Naive thymus-derived CD4-positive, alpha-beta T cell (primary cell): ENCODE measurements around the gene ARL16. TPM values are rescaled to one million over a fixed set of nuclear protein-coding genes. Genes with fewer than 3 reads are reported as not detected.

Experiments used
- ATAC-seq: fragments of 150-1000 bp; cut with Tn5 transposase; 2 replicates; pipeline ENCODE4 v1.10.0; 2021; ENCODE audit warnings: mild to moderate bottlenecking, moderate library complexity
- CTCF ChIA-PET: fragments of 350-600 bp; sonication (Branson Sonifier 250); formaldehyde crosslinking; loops from one replicate; lab custom pipeline; 2021; ENCODE audit warnings: antibody characterized with exemption; lab: Charles Lee
- POLR2A ChIA-PET: fragments of 350-600 bp; sonication (Branson Sonifier 250); formaldehyde crosslinking; loops from one replicate; lab custom pipeline; 2021; ENCODE audit warnings: antibody characterized with exemption, inconsistent platforms; lab: Charles Lee
- DNase-seq, 9 donors: peaks; one replicate each; pipeline versions ENCODE4 v3.0.0 to v3.0.0-alpha.2; 2020 to 2022; ENCODE audit warnings: mixed read lengths in 1 of 9
- H3K27ac ChIP-seq: one replicate; pipeline ENCODE4 v1.7.0; 2013; ENCODE audit warnings: mild to moderate bottlenecking, low read depth, low read length, moderate library complexity
- H3K27me3 ChIP-seq, 2 donors: one replicate each; pipeline ENCODE4 v1.7.0; 2013; ENCODE audit warnings: low read length in 2 of 2, mild to moderate bottlenecking in 2 of 2, moderate library complexity in 2 of 2; ENCODE audit not compliant: control insufficient read depth in 2 of 2, insufficient read depth in 2 of 2
- H3K36me3 ChIP-seq, 3 experiments: 1 replicate in 2 of 3; 2 replicates in 1 of 3; pipeline ENCODE4 v1.7.0; 2013; ENCODE audit warnings: low read length in 3 of 3, mild to moderate bottlenecking in 3 of 3, moderate library complexity in 1 of 3; ENCODE audit not compliant: insufficient read depth in 3 of 3, control insufficient read depth in 2 of 3
- H3K4me1 ChIP-seq, 2 donors: one replicate each; pipeline ENCODE4 v1.7.0; 2013; ENCODE audit warnings: low read length in 2 of 2, mild to moderate bottlenecking in 2 of 2, moderate library complexity in 1 of 2; ENCODE audit not compliant: control insufficient read depth in 2 of 2, insufficient read depth in 2 of 2
- H3K4me3 ChIP-seq: 2 replicates; pipeline ENCODE4 v1.7.0; 2013; ENCODE audit warnings: mild to moderate bottlenecking, low read length
- H3K9me3 ChIP-seq, 3 experiments: 1 replicate in 2 of 3; 2 replicates in 1 of 3; pipeline ENCODE4 v1.7.0; 2013; ENCODE audit warnings: low read length in 3 of 3; ENCODE audit not compliant: control insufficient read depth in 2 of 3
- H3K27ac Mint-ChIP-seq, 9 donors: one replicate each; pipeline ENCODE4 v1.8.0; 2020 to 2022; ENCODE audit warnings: mixed read lengths in 9 of 9, mild to moderate bottlenecking in 8 of 9, moderate library complexity in 5 of 9, inconsistent platforms in 2 of 9
- H3K27me3 Mint-ChIP-seq, 5 donors: one replicate each; pipeline ENCODE4 v1.8.0; 2021 to 2022; ENCODE audit warnings: mixed read lengths in 5 of 5, mild to moderate bottlenecking in 1 of 5
- H3K36me3 Mint-ChIP-seq, 5 donors: one replicate each; pipeline ENCODE4 v1.8.0; 2020 to 2022; ENCODE audit warnings: mixed read lengths in 5 of 5, mild to moderate bottlenecking in 3 of 5, inconsistent platforms in 1 of 5
- H3K4me1 Mint-ChIP-seq, 7 donors: one replicate each; pipeline ENCODE4 v1.8.0; 2020 to 2022; ENCODE audit warnings: mixed read lengths in 7 of 7, mild to moderate bottlenecking in 3 of 7, inconsistent platforms in 1 of 7
- H3K4me3 Mint-ChIP-seq, 10 donors: one replicate each; pipeline ENCODE4 v1.8.0; 2020 to 2022; ENCODE audit warnings: mild to moderate bottlenecking in 10 of 10, mixed read lengths in 10 of 10, moderate library complexity in 6 of 10, inconsistent platforms in 2 of 10
- H3K9me3 Mint-ChIP-seq, 11 donors: one replicate each; pipeline ENCODE4 v1.8.0; 2020 to 2022; ENCODE audit warnings: mixed read lengths in 11 of 11, mild to moderate bottlenecking in 4 of 11, inconsistent platforms in 1 of 11, moderate library complexity in 1 of 11
- intact Hi-C, 2 donors: fragments of 100-400 bp; cut with micrococcal nuclease; formaldehyde crosslinking; loops; one replicate each; pipeline ENCODE4 v1.15.1; 2023
- polyA plus RNA-seq, 2 donors: library from polyadenylated mRNA; unstranded; fragments of 300-500 nt; fragmentation: Illumina TruSeq; gene quantifications; one replicate each; pipeline ENCODE4 v1.2.3, GENCODE V29; 2021
- total RNA-seq, 6 experiments: library from RNA in 5 of 6; stranded (reverse) in 5 of 6; gene quantifications; 1 replicate in 5 of 6; 2 replicates in 1 of 6; pipeline ENCODE4 v1.2.3 and lab custom pipeline; 2021 to 2026

The ARL16 gene
- total and polyA plus RNA-seq, 7 experiments from 2014 or later = 12.0 to 35.3 (median 30.5) TPM

GRCh38 chr17:81660441-81660840, 23.2 kb downstream of the ARL16 start:
- peaks cover 22 to 28% of the 10 kb centered on the region in 2 donors for H3K4me1 ChIP-seq
- H3K9me3 ChIP-seq = no peaks in the 10 kb centered on the region
- Mint-ChIP-seq H3K4me1 (peaks cover 0 to 43% (median 27%) of the 10 kb centered on the region in 7 donors), H3K36me3 (peaks cover 0 to 2% (median 0%) of the 10 kb centered on the region in 5 donors), H3K27ac (peak overlapping the region in 2 of 9 donors; percentile 28 to 84), H3K27me3 (no peaks in the 10 kb centered on the region), H3K4me3 (no peak overlapping the region), H3K9me3 (no peaks in the 10 kb centered on the region)
- ChIA-PET POLR2A (interaction anchor here (1.0 to 1.2 kb wide), 2 partner anchors 29 to 175 kb away, joined by 3 to 5 read pairs; no protein-coding TSS in a partner anchor), CTCF (no interaction called here)
- intact Hi-C loops = no loop called here
- no peak overlapping the region for H3K4me3 ChIP-seq
- no peak overlapping the region for H3K27ac ChIP-seq
- H3K27me3 ChIP-seq = no peaks in the 10 kb centered on the region
- DNase-seq (no peak), ATAC-seq (no peak)
- H3K36me3 ChIP-seq = peaks cover 0 to 6% (median 3%) of the 10 kb centered on the region in 3 experiments

DNA sequence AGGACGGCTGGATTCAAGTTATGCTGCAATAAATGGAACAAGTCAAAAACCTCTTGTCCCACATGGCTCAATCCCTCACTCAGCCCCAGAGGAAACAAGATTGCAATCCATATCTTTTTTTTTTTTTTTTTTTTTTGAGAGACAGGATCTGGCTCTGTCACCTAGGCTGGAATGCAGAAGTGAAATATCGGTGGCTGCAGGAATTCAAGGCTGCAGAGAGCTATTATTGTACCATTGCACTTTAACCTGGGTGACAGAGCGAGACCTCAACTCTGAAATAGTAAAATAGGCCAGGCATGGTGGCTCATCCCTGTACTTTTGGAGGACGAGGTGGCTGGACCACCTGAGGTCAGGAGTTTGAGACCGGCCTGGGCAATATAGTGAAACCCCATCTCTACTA, 24.6 kb downstream of the ARL16 start:
- ATAC-seq (no peak), DNase-seq (no peak)
- POLR2A ChIA-PET = no interaction called here
- no peaks in the 10 kb centered on the region for H3K36me3 ChIP-seq
- Mint-ChIP-seq H3K9me3 (no peaks in the 10 kb centered on the region), H3K27ac (no peak overlapping the region), H3K36me3 (peaks cover 0 to 2% (median 0%) of the 10 kb centered on the region in 5 donors), H3K4me1 (peaks cover 1 to 35% (median 23%) of the 10 kb centered on the region in 7 donors), H3K4me3 (no peak overlapping the region), H3K27me3 (no peaks in the 10 kb centered on the region)
- H3K27ac ChIP-seq = no peak overlapping the region
- H3K4me1 ChIP-seq = peaks cover 15 to 19% of the 10 kb centered on the region in 2 donors
- CTCF ChIA-PET = no interaction called here
- no peaks in the 10 kb centered on the region for H3K27me3 ChIP-seq
- no peaks in the 10 kb centered on the region for H3K9me3 ChIP-seq
- intact Hi-C loops = no loop called here
- H3K4me3 ChIP-seq = no peak overlapping the region

DNA sequence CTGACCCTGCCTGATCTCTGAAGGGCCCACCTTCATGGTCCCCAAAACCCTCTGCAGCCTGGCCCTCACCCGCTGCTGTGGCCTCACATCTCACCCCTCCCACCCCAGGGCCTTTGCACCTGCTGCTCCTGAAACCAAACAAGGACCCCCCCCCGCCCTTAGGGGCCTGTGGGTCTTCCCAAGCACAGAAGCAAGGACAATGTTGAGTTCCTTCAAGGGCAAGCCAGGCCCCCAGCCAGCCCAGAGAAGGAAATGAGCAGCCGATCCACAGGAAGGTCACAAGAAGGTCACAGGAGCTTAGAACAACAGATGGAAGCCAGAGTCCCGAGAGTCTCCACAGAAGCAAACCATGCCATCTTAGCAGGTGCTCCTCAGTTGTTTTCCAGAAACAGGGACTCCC, 26.8 kb downstream of the ARL16 start:
- Histone ChIP-seq H3K27ac (no peak overlapping the region), H3K9me3 (no peaks in the 10 kb centered on the region), H3K4me3 (no peak overlapping the region), H3K36me3 (no peaks in the 10 kb centered on the region), H3K27me3 (peaks cover 0 to 4% of the 10 kb centered on the region in 2 donors), H3K4me1 (peaks cover under 1 to 5% of the 10 kb centered on the region in 2 donors)
- Mint-ChIP-seq H3K27me3 (peaks cover 0 to 5% (median 2%) of the 10 kb centered on the region in 5 donors), H3K36me3 (peaks cover 0 to 4% (median 0%) of the 10 kb centered on the region in 5 donors), H3K4me1 (peaks cover 5 to 37% (median 23%) of the 10 kb centered on the region in 7 donors), H3K9me3 (no peaks in the 10 kb centered on the region), H3K4me3 (peak overlapping the region in 1 of 10 donors; percentile 41), H3K27ac (peak overlapping the region in 2 of 9 donors; percentile 14 to 57)
- ATAC-seq (no peak), DNase-seq (no peak)
- POLR2A ChIA-PET = interaction anchor here (0.7 to 1.1 kb wide), 4 partner anchors 9 to 274 kb away, joined by 3 to 4 read pairs (median 3); partner anchors contain the start of genes ARL16 and HGS
- intact Hi-C loops = no loop called here
- CTCF ChIA-PET = no interaction called here

GRCh38 chr17:81656118-81656743, 27.4 kb downstream of the ARL16 start, which contains the start of gene PDE6G:
Gene PDE6G, minus strand, starts transcription at chr17:81656542. Its CDS starts 3,237 bp downstream, at chr17:81653305.
- Mint-ChIP-seq H3K36me3 (peaks cover 0 to 6% (median 0%) of the 10 kb centered on the region in 5 donors), H3K27ac (peak within 1 kb of the TSS in 2 of 9 donors; percentile 14 to 57), H3K27me3 (peaks cover 0 to 8% (median 5%) of the 10 kb centered on the region in 5 donors), H3K4me3 (peak within 1 kb of the TSS in 1 of 10 donors; percentile 41), H3K4me1 (peaks cover 8 to 37% (median 25%) of the 10 kb centered on the region in 7 donors), H3K9me3 (no peaks in the 10 kb centered on the region)
- ATAC-seq (no peak), DNase-seq (no peak)
- Histone ChIP-seq H3K36me3 (no peaks in the 10 kb centered on the region), H3K4me3 (no peak within 1 kb of the TSS), H3K27ac (no peak within 1 kb of the TSS), H3K27me3 (peaks cover 0 to 4% of the 10 kb centered on the region in 2 donors), H3K4me1 (peaks cover 0 to 5% of the 10 kb centered on the region in 2 donors), H3K9me3 (no peaks in the 10 kb centered on the region)
- ChIA-PET CTCF (no interaction called here), POLR2A (interaction anchor here (0.7 to 1.1 kb wide), 3 partner anchors 27 to 274 kb away, joined by 3 to 4 read pairs (median 3); partner anchors contain the start of genes ARL16 and HGS)
- intact Hi-C loops = no loop called here

GRCh38 chr17:81655378-81656117, 28.0 kb downstream of the ARL16 start:
- Mint-ChIP-seq H3K27ac (no peak overlapping the region), H3K9me3 (no peaks in the 10 kb centered on the region), H3K4me3 (no peak overlapping the region), H3K4me1 (peaks cover 8 to 32% (median 22%) of the 10 kb centered on the region in 7 donors), H3K27me3 (peaks cover 0 to 11% (median 5%) of the 10 kb centered on the region in 5 donors), H3K36me3 (peaks cover 0 to 6% (median 0%) of the 10 kb centered on the region in 5 donors)
- intact Hi-C loops = no loop called here
- H3K9me3 ChIP-seq = no peaks in the 10 kb centered on the region
- ATAC-seq = no peak
- peaks cover 0 to 8% of the 10 kb centered on the region in 2 donors for H3K27me3 ChIP-seq
- H3K4me1 ChIP-seq = peaks cover 0 to 5% of the 10 kb centered on the region in 2 donors
- no peak overlapping the region for H3K27ac ChIP-seq
- no peaks in the 10 kb centered on the region for H3K36me3 ChIP-seq
- CTCF ChIA-PET = no interaction called here
- DNase-seq = no peak
- POLR2A ChIA-PET = interaction anchor here (1.1 kb wide), 1 partner anchor 28 kb away, joined by 3 read pairs; the partner anchor contains the start of genes ARL16 and HGS
- H3K4me3 ChIP-seq = no peak overlapping the region
